Stimulated activated CD4-positive, alpha-beta T cell treated with anti-CD3 and anti-CD28 coated beads, Interleukin-1b, Interleukin-23, amount 100 ng/mL, for 4 hours (primary cell): Measurements from ENCODE around the gene DCAF6.

Experiments
- DNase-seq, 2 donors: peaks; one replicate each; pipeline ENCODE4 v3.0.0-alpha.2; 2020; ENCODE audit warnings: low read depth in 2 of 2

DCAF6 gene

GRCh38 chr1:167957710-167958109 is 21.2 kb downstream of the DCAF6 start:
- no peak for DNase-seq

- no peak for DNase-seq
Observed at GRCh38 chr1:167964646-167965045, 28.2 kb downstream of the DCAF6 start.

- DNase-seq = no peak
Observed at GRCh38 chr1:167966050-167966449, 29.6 kb downstream of the DCAF6 start.

- no peak for DNase-seq
Observed at GRCh38 chr1:167968569-167968968, 32.1 kb downstream of the DCAF6 start.

GRCh38 chr1:167973832-167974231 is 37.3 kb downstream of the DCAF6 start:
- DNase-seq = no peak

GRCh38 chr1:167974698-167975097 is 38.2 kb downstream of the DCAF6 start:
- no peak for DNase-seq

GRCh38 chr1:167977245-167977644 is 40.8 kb downstream of the DCAF6 start:
- no peak for DNase-seq

- DNase-seq = no peak
Observed at GRCh38 chr1:167981933-167982332, 45.5 kb downstream of the DCAF6 start.

- DNase-seq = no peak
Observed at GRCh38 chr1:167983797-167984420, 47.4 kb downstream of the DCAF6 start.

GRCh38 chr1:167984886-167985489 is 48.5 kb downstream of the DCAF6 start:
- no peak for DNase-seq

- no peak for DNase-seq
Observed at GRCh38 chr1:167987174-167987573, 50.7 kb downstream of the DCAF6 start.

GRCh38 chr1:167991546-167991945 is 55.1 kb downstream of the DCAF6 start:
- DNase-seq = no peak

GRCh38 chr1:167993720-167994119 is 57.2 kb downstream of the DCAF6 start:
- DNase-seq = no peak

GRCh38 chr1:167994560-167994959 is 58.1 kb downstream of the DCAF6 start:
- DNase-seq = no peak

- no peak for DNase-seq
Observed at GRCh38 chr1:167995038-167995437, 58.6 kb downstream of the DCAF6 start.

GRCh38 chr1:167996266-167996665 is 59.8 kb downstream of the DCAF6 start:
- no peak for DNase-seq

GRCh38 chr1:167997037-167997575 is 60.6 kb downstream of the DCAF6 start:
- DNase-seq = no peak

GRCh38 chr1:167999877-168000276 is 63.4 kb downstream of the DCAF6 start:
- DNase-seq = no peak

GRCh38 chr1:168000656-168001055 is 64.2 kb downstream of the DCAF6 start:
- no peak for DNase-seq

GRCh38 chr1:168001213-168001612 is 64.7 kb downstream of the DCAF6 start:
- no peak for DNase-seq

GRCh38 chr1:168004531-168004930 is 68.0 kb downstream of the DCAF6 start:
- DNase-seq = no peak

- DNase-seq = no peak
Observed at GRCh38 chr1:168005529-168005928, 69.0 kb downstream of the DCAF6 start.

GRCh38 chr1:168007691-168008090 is 71.2 kb downstream of the DCAF6 start:
- no peak for DNase-seq

- DNase-seq = no peak
Observed at GRCh38 chr1:168008595-168008994, 72.1 kb downstream of the DCAF6 start.
